HG02840 (cell line): ENCODE results near the gene SCD5.

ENCODE experiments used
- ATAC-seq: cut with Tn5 transposase; IDR thresholded peaks from one replicate; pipeline ENCODE4 v1.9.1; 2021; ENCODE audit warnings: mild to moderate bottlenecking, moderate library complexity, moderate number of reproducible peaks; ENCODE audit not compliant: unreplicated experiment, low FRiP score

SCD5 gene

DNA sequence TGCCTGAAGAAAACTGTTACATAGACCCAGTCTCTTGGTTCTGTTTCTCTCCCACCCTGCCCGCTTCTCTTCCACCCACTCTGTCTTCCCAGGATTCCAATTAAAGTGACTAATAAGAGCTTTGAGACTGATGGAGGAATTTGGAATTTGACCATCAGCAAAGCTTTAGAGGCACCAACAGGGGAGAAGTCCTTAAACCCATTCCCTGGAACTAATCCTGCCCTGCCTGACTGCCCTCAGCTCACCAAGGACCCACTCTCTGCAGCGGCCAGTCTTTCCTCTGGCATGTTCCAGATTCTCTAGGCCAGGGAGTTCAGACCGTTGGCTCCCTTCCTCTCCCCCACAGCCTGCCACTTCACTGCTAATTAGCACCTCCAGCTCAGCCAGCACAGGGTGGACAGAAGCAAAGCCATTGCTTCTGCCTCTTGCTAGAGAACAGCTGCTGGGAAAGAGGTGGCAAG is 23.9 kb downstream of the SCD5 start:
- no peak for ATAC-seq

DNA sequence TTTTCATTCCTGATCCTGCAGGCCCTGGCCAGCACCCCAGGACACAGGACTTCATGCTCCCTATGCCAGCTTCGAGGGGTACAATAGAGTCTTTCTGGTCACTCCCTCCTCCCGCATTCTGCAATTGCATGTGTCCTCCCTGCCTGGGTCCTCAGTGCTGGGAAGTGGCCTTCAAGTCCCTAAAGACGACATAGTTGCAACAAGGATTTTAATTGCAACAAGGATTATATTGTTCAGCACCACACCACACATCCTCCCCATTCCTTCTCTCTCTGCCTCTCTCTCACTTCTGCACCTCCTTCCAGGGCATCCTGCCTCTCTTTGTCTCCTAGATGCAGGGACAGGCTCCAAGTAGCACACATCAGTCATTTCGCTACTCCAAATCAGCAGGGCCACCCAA is 25.5 kb downstream of the SCD5 start:
- no peak for ATAC-seq

DNA sequence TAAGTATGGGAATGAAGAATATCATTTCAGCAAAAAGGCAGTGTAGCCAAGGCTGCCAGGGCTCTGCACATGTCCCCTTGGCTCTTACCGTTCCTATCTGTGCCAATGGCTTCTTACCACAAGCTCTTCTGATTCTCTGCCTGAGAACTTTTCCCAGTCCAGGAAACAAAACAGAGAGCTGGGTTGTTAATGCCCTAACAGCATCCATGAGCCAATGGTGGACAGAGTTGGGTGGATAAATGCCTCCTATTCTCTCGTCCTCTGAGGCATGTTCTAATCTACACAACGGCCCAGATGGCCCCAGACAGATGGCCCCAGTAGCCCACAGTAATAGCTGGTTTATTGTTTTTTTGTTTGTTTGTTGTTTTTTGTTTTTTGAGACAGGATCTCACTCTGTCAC is 28.0 kb downstream of the SCD5 start:
- ATAC-seq = no peak

DNA sequence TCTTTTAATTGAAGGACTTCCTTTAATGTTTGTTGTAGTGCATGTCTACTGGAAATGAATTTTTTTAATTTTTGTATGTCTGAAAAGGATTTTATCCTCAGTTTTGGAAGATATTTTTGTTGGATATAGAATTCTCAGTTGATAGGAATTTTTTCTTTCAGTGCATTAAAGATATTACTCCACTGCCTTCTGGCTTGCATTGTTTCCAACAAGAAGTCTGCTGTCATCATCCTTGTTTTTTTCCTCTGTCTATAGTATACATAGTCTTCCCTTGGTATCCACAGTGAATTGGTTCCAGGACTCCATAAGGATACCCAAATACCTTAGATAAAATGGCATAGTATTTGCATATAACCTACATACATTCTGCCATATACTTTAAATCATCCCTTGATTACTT is 33.5 kb downstream of the SCD5 start:
- no peak for ATAC-seq

DNA sequence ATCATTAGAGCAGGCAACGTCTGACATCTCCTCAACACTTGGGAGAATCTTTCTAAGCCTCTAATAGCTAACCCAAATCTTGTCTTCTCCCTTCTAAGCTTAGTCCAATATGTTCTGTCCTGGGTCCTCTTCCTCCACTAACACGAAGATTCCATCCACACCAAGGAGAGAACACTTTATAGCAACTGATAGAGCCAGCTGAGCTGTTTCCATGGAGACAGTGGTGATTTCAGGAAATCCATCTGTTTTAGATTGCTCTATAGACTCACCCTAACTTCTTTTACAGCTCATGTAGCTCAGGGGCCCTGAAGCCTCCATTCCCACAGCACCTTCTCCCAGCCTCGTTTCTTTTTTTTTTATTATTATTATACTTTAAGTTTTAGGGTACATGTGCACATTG is 37.4 kb downstream of the SCD5 start:
- ATAC-seq = no peak

DNA sequence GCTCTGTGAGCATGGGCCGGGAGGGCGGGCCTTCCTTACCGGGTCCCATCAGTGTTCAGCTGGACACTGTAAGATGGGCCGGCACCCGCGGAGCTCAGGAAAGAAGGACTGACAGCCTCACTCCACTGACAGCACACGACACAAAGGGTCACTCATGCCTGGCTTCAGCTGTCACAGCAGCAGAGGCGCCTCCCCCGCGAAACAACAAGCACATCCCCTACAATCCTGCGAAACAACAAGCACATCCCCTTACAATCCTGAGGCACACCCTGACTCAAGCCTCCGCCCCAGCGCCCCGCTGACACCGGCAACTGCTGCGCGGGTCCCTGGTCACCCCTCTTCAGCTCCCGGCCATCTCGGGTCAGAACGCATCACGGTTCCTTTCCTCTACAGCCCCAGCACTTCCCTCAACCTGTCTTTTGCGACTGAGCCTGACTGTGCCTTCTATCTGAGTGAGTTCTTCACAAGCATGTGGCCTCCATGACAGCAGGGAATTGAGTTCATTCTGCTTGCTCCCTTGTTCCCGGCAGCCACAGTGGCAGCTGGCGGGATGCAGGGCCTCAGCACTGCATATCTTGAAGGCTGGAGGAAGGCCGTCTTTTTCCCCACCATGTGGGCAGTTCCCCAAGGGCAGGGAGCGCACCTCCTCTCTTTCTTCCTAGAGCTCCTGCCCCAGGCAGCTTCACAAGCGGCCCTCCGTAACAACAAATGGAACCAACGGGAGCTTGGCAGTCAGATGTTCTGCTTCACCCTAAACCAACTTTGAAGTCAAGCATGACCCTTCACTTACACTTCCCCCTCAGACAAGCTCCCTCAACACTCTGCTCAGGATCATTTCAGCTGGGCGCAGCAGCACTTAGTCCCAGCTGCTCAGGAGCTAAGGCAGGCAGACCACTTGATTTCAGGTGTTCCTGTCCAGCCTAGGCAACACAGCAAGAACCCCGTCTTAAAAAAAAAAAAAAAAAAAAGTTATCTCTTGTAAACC is 39.6 kb downstream of the SCD5 start:
- no peak for ATAC-seq

DNA sequence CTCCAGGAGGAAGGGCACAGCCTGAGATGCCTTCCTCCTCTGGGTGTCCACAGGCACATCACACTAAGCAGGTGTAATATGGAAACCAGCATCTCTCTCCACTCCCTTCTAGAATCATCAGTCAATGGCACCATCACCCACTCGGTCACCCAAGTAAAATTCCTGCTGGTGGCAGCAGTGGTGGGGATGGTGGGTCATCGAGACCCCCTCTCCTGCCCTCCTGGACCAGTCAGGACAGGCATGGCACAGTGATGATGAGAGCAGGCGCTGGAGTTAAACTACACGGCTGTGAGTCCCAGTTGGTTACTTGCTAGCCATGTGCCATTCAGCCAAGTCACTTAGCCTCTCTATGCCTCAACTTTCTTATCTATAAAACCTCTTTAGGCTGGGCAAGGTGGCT is 42.5 kb downstream of the SCD5 start:
- ATAC-seq = no peak

DNA sequence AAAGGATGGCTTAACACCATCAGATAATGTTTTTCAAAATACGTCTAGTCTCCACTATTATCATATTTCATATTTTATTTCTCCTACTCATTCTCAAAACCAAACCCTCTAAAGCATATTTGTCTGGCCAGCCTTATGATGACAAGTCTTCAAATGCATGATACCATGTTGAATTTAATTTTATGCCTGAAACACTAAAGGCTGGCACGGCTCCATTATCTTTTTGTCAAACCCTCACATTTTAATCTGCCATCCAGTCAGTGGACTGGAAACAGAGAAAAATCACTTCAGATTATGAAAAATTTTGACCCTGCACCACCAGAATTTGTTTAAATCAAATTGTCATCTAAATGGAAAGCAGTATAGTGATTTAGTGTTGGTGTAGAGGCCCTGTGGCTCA is 42.9 kb downstream of the SCD5 start:
- no peak for ATAC-seq

DNA sequence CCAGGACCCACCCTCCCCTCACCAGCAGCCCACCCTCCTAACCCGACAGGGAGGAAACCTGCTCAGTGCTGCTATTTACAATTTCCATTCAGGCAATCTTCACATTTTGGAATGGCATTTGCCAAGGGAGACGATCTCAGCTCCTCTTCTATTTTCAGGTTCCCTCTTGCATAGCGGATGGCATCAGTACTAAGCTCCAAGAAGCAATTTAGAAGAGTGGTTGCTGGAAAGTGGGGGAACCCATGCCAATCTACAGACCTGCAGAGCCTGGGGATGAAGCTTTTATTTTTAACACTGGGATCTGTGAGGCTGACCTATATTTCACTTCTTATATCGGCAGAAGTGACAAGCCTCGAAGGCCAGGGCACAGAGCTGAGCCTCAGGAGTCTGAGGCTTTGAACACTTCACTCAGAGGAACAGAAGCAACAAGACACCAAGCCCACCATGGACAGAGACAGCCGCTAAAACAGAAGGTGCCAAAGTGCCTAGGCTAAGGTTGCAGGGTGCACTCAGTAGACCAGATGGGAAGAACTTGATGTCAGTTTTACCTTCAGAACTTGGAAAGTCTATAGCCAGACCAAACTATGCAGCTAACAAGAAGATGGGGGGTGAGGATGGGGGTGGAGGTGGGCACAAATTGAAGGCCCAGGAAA is 44.0 kb downstream of the SCD5 start:
- ATAC-seq = no peak

DNA sequence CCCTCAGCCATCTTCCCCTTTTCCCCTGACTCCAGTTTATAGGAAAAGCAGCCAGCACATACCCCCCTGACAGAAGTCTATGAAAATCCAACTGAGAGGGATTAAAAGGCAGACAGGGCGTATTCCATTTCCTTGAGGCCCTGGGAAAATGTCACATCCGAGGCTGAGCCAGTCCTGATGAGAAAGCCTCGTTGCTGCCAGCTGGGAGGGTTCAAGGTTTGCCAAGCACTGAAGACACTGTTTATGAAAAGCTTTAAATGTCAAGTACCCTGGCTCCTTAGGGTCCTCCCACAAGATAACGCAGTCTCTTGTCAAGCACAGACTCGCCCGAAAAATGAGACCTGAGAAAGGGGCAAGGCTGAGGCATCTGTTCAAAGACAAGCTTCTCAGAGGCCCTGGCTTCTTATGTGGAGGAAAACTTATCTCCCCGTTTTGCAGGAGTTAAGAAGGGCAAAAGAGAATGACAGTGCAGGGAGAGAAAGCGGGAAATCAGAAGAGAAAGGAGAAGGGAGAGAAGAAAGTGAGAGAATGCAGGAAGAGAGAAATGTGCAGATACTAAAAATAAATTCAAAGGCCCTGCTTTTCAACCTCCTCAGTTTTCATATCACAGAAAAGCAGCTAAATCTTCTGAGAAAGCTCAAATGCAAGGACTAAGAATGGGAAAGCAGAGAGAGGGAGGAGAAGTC is 44.7 kb downstream of the SCD5 start:
- ATAC-seq = no peak

DNA sequence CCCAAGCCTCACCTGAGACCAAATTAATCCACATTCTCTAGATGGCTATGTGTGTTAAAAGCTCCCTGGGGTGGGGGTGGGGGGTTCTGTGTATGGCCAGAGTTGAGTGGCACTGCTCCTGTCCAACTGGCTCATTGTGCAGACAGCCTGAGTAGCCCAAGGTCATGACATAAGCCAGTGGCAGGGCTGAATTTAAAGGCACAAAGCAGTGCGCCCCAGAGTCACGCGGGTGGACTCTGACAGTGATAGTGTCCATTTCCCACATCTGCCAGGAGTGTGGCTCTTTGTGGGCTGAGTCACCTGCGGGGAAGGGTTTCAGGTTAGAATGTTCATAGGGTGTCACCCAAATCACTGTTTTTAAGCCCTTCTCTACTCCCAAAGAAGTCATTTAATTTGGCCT is 45.4 kb downstream of the SCD5 start:
- ATAC-seq = no peak

DNA sequence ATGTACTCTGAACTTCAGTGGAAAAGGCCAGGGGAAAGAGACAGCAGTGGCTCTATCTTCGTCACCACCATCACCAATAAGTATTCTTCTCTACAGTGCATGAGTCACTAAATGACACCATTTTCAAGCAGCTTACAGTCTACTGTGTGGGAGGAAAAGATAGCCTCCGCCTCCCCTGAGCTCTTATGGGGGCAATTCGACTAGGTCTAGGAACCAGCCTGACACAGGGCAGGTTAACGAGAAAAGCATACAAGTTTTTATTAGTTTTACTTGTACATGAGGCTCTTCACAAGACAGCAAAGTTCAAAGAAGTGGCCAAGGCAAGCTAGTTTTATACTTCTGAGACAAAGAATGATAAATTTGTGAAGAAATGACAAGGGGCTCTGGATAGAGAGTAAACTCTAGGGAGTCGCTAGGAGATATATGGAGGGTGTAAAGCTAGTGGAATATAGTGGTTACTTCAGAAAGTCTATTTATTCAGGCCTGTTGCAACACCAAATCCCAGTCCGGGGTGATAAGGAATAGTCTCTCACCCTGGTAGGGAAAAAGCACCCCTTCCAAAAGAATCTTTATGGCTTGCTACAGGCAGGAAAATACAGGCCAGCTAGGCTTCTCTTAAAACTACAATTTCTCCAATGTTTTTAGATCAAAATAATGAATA is 49.7 kb downstream of the SCD5 start:
- no peak for ATAC-seq

DNA sequence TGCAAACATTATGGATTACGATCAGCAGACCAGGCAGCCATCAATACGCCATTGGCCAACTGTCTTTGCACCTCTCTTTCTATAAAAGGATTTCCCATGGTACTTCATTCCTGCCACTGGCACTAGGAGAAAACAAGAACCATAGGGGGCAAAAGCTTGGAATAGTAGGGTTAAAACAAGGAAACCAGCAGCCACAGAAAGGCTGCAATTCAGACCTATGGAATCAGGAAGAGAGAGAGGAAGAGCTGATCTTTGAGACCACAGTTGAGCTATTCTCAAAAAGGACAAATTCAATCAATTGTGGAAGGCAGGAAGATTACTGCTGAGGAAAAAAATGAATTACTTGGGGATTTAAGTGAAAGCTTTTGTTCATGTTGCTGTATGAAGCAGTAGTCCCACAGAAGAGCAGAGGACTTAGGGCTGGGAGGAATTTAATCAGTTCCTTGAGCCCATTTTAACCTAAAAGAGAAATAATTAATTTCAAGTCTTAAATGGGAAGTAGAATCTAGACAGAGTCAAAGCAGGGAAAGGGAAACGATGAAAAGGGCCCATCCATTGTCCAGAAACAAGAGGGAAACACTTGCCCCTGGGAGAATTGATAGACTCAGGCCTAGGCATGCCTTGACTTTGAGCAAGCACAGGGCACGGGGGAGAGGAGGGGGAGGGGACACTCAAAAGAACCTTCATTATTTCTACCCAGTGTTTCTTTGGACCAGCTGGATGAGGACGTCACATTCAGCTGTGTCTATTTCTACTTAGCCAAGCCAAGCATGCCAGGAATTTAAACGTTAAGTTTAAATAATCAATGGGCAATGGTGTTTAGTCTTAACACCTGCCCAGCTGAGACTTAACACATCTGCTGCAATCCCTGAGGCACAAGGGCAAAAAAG is 50.7 kb downstream of the SCD5 start:
- ATAC-seq = no peak

DNA sequence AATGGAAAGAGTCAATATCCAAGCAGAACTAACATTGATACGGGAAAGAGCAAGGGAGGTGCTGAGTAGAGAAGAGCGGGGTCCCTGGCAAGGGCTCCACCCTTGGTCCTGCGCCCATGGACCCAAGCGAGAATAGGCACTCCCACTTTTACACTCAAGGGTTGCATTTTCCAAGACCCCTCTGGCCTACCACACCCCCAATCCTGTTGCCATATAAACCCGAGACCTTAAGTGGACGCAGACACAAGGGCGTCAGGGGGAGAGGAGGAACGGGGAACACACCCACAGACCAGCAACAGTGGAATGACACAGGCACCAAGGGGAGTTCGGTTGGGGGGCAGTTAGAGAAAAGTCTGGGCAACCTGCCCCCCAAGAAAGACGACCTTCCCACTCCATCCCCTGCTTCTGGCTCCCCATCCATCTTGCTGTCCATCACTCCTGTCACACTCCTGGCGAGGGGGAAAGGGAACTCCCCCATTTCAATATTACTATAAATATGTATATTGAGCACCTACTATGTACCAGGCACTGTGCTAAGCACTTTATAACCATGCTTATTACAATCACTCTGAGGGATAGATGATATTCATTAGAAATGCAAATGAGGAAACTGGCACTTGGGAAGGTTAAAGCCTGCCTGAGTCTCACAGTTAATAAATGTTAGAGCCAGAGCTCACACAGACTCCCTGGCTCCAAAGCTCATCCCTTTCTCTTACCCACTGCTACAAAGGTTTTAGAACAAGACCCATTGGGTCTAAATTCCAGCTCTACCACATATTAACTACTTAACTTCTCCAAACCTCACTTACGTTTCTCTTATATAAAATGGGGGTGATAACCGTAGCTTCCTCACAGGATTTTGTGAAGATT is 51.7 kb downstream of the SCD5 start:
- ATAC-seq = no peak

DNA sequence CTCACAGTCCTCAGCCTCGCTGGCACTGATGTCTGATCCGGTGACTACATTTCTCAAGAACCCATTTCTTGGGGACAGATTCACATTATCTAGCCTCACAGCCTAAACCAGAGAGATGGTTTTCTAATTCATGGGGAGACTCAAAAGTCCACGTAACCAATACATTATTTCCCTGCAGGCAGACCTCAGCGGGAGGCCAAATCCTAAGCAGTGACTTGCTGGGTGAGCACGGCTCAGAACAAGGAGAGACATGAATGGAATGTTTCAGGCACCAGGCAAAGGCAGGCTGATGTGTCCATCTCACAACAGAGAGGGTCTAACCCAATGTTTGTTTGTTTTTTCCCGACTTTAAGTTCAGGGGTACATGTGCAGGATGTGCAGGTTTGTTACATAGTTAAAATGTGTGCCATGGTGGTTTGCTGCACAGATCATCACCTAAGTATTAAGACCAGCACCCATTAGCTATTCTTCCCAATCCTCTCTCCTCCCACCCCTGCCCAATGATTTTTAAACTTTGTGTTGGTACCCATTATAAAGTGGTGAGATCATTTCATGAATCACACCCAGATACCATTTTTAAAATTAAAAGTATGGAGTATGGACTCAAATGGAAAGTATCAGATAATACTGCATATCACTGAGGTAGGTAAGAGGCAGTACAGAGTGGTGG is 53.3 kb downstream of the SCD5 start:
- no peak for ATAC-seq

DNA sequence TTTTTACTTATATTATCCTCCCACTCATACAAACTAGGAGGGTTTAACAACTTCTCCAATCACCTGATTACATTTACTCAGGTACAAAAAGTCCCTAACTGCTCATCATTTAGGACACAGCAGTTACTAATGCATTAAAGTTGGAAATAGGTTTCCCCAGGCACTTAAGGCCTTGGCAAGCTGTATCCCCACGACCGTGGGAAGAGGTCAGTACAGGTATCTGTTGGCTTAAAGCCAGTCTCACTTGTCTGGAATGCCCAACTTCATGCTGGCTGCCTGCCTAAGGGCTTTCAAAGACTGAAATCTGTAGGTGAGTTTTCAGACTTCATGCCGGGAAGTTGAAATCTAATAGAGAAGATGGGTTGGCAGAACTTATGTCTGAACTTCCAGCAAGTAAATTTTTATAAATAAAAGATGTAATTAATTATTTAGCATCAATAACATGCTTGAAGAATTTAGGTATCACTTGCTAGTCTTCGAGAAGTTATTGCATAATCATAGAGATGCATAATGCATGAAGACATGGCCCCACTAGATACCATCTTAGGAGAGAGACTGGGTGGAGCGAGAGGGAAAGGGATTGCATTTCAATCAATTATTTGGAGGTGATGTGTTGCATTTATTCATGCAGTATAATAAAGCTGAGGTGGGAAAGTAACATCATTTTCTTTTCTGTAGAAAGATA is 54.2 kb downstream of the SCD5 start:
- no peak for ATAC-seq

DNA sequence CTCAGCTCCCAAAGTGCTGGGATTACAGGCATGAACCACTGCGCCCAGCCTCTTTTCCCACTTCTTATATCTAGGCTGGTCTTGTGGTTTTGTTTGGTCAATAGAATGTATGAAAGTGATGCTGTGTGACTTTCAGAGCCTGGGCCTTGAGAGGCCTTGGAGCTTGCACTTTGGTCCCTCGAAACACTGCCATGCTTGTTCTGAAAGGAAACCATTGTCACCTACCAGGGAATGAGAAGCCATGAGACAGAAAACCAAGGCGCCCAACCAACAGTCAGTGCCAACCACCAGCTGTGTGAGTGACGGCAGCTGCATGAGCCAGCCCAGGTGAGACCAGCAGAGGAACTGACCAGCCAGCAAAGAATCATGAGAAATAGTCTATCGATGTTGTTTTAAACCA is 57.4 kb downstream of the SCD5 start:
- ATAC-seq = no peak
